ENCODE data around the gene TCOF1.

DNA sequence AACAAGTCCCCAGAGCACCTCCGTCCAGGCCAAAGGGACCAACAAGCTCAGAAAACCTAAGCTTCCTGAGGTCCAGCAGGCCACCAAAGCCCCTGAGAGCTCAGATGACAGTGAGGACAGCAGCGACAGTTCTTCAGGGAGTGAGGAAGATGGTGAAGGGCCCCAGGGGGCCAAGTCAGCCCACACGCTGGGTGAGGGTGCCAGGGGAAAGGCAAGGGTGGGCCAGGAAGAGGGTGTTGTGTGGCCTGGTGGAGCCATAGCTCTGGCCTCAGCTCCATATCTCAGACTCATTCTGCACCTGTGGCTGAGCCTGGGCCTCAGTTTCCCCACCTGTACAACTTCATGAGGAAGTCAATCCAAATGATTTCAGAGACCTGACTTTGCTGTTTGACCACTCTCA, 34.5 kb downstream of the TCOF1 start:
- TF ChIP-seq YY1 (IDR thresholded peaks at IDR 0.05; ENCODE audit: low read depth): no peak
- TF ChIP-seq RAD21 (IDR thresholded peaks at IDR 0.05; ENCODE audit: low read depth): no peak
- TF ChIP-seq EP300 (IDR thresholded peaks at IDR 0.05; ENCODE audit: borderline replicate concordance): no peak
- TF ChIP-seq TAF1 (IDR thresholded peaks at IDR 0.05; ENCODE audit: low read depth): no peak
- TF ChIP-seq, protein P1, sequence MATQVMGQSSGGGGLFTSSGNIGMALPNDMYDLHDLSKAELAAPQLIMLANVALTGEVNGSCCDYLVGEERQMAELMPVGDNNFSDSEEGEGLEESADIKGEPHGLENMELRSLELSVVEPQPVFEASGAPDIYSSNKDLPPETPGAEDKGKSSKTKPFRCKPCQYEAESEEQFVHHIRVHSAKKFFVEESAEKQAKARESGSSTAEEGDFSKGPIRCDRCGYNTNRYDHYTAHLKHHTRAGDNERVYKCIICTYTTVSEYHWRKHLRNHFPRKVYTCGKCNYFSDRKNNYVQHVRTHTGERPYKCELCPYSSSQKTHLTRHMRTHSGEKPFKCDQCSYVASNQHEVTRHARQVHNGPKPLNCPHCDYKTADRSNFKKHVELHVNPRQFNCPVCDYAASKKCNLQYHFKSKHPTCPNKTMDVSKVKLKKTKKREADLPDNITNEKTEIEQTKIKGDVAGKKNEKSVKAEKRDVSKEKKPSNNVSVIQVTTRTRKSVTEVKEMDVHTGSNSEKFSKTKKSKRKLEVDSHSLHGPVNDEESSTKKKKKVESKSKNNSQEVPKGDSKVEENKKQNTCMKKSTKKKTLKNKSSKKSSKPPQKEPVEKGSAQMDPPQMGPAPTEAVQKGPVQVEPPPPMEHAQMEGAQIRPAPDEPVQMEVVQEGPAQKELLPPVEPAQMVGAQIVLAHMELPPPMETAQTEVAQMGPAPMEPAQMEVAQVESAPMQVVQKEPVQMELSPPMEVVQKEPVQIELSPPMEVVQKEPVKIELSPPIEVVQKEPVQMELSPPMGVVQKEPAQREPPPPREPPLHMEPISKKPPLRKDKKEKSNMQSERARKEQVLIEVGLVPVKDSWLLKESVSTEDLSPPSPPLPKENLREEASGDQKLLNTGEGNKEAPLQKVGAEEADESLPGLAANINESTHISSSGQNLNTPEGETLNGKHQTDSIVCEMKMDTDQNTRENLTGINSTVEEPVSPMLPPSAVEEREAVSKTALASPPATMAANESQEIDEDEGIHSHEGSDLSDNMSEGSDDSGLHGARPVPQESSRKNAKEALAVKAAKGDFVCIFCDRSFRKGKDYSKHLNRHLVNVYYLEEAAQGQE (IDR thresholded peaks at IDR 0.05; ENCODE audit: low read depth): no peak
- TF ChIP-seq NFIC (IDR thresholded peaks at IDR 0.05): no peak
- TF ChIP-seq ZBTB7A (IDR thresholded peaks at IDR 0.05; ENCODE audit: low read depth): no peak
- TF ChIP-seq, protein P2, sequence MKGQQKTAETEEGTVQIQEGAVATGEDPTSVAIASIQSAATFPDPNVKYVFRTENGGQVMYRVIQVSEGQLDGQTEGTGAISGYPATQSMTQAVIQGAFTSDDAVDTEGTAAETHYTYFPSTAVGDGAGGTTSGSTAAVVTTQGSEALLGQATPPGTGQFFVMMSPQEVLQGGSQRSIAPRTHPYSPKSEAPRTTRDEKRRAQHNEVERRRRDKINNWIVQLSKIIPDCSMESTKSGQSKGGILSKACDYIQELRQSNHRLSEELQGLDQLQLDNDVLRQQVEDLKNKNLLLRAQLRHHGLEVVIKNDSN (IDR thresholded peaks at IDR 0.05): no peak
- TF ChIP-seq, protein P3, sequence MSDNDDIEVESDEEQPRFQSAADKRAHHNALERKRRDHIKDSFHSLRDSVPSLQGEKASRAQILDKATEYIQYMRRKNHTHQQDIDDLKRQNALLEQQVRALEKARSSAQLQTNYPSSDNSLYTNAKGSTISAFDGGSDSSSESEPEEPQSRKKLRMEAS (IDR thresholded peaks at IDR 0.05): no peak
